ENCODE results near the gene RPS19.

RPS19 gene

GRCh38 chr19:41901707-41902360, 41.8 kb downstream of the RPS19 start:
- H3K4me3 ChIP-seq (ENCODE audit: low read depth, low read length): no peak overlapping the region
- no peak for TF ChIP-seq CTCF (IDR thresholded peaks at IDR 0.05; ENCODE audit: borderline replicate concordance, insufficient read depth, low read depth, low read length)

- no peak overlapping the region for H3K4me3 ChIP-seq (ENCODE audit: low read depth, low read length)
- no peak for TF ChIP-seq CTCF (IDR thresholded peaks at IDR 0.05; ENCODE audit: borderline replicate concordance, insufficient read depth, low read depth, low read length)
These were observed 42.5 kb downstream of the RPS19 start for GRCh38 chr19:41902594-41902993.

GRCh38 chr19:41903193-41903953, 43.3 kb downstream of the RPS19 start:
- no peak overlapping the region for H3K4me3 ChIP-seq (ENCODE audit: low read depth, low read length)
- no peak for TF ChIP-seq CTCF (IDR thresholded peaks at IDR 0.05; ENCODE audit: borderline replicate concordance, insufficient read depth, low read depth, low read length)

GRCh38 chr19:41904118-41904870, 44.2 kb downstream of the RPS19 start:
- H3K4me3 ChIP-seq (ENCODE audit: low read depth, low read length): no peak overlapping the region
- TF ChIP-seq CTCF (IDR thresholded peaks at IDR 0.05; ENCODE audit: borderline replicate concordance, insufficient read depth, low read depth, low read length): no peak

GRCh38 chr19:41905273-41906002, 45.4 kb downstream of the RPS19 start:
- H3K4me3 ChIP-seq (ENCODE audit: low read depth, low read length): no peak overlapping the region
- TF ChIP-seq CTCF (IDR thresholded peaks at IDR 0.05; ENCODE audit: borderline replicate concordance, insufficient read depth, low read depth, low read length): no peak

GRCh38 chr19:41906271-41906670, 46.2 kb downstream of the RPS19 start:
- TF ChIP-seq CTCF (IDR thresholded peaks at IDR 0.05; ENCODE audit: borderline replicate concordance, insufficient read depth, low read depth, low read length): no peak
- H3K4me3 ChIP-seq (ENCODE audit: low read depth, low read length): no peak overlapping the region

All from GM12875 (cell line).